Cardiac muscle cell (in vitro differentiated cells and primary cell): ENCODE measurements around the gene CCDC107. TPM values are rescaled to one million over a fixed set of nuclear protein-coding genes. Genes with fewer than 3 reads are reported as not detected.

ENCODE experiments used
- DNase-seq, 2 donors: peaks; one replicate each; pipeline versions ENCODE4 v3.0.0 to v3.0.0-alpha.2; 2010 to 2017; ENCODE audit warnings: low read depth in 1 of 2, low spot score in 1 of 2
- H3K27ac ChIP-seq: fragments of 200-600 bp; sonication (generic); 2 replicates; pipeline ENCODE4 v1.5.1; 2016
- H3K27me3 ChIP-seq: fragments of 200-600 bp; sonication (generic); 2 replicates; pipeline ENCODE4 v1.6.0; 2016; ENCODE audit warnings: control low read depth
- H3K36me3 ChIP-seq: fragments of 200-600 bp; sonication (generic); 2 replicates; pipeline ENCODE4 v1.5.1; 2016; ENCODE audit warnings: control low read depth
- H3K4me1 ChIP-seq: fragments of 200-600 bp; sonication (generic); 2 replicates; pipeline ENCODE4 v1.8.1; 2017; ENCODE audit warnings: low read depth, mild to moderate bottlenecking, mixed run types
- H3K4me3 ChIP-seq: fragments of 200-600 bp; sonication (generic); 2 replicates; pipeline ENCODE4 v1.5.1; 2016; ENCODE audit warnings: mild to moderate bottlenecking
- H3K9me3 ChIP-seq: fragments of 200-600 bp; sonication (generic); 2 replicates; pipeline ENCODE4 v1.5.1; 2017; ENCODE audit warnings: low read depth, mild to moderate bottlenecking, control low read depth
- CTCF ChIP-seq: IDR thresholded peaks from 2 replicates; pipeline ENCODE4 v1.5.1; 2012; ENCODE audit warnings: low read depth, mild to moderate bottlenecking, low read length
- polyA plus RNA-seq: library from polyadenylated mRNA; unstranded; fragments of >200 nt; fragmentation: Nextera tagmentation; extraction: Ambion mirVana; gene quantifications from 2 replicates; pipeline ENCODE4 v1.2.1, GENCODE V29; 2016
- total RNA-seq: library from RNA; depleted of rRNA; stranded (reverse); fragments of >200 nt; gene quantifications from 2 replicates; pipeline ENCODE4 v1.2.3, GENCODE V29; 2016

Gene CCDC107
- total and polyA plus RNA-seq, 2 experiments from 2014 or later, result 26.5 to 75.1 TPM

GRCh38 chr9:35667939-35668338 is 9.8 kb downstream of the CCDC107 start:
- DNase-seq, result no peak
- TF ChIP-seq CTCF, result no peak
- no peaks in the 10 kb centered on the region for H3K4me1 ChIP-seq

GRCh38 chr9:35669331-35670145 is 11.4 kb downstream of the CCDC107 start:
- no peaks in the 10 kb centered on the region for H3K4me1 ChIP-seq
- H3K4me3 ChIP-seq, result no peak overlapping the region
- no peak overlapping the region for H3K27ac ChIP-seq
- H3K36me3 ChIP-seq, result no peaks in the 10 kb centered on the region
- TF ChIP-seq CTCF, result no peak
- no peaks in the 10 kb centered on the region for H3K9me3 ChIP-seq
- no peaks in the 10 kb centered on the region for H3K27me3 ChIP-seq
- no peak for DNase-seq

More at GRCh38 chr9:35667939-35668338, 9.8 kb downstream of the CCDC107 start:
- Histone ChIP-seq H3K36me3 (no peaks in the 10 kb centered on the region), H3K27me3 (no peaks in the 10 kb centered on the region), H3K9me3 (no peaks in the 10 kb centered on the region), H3K4me3 (no peak overlapping the region), H3K27ac (no peak overlapping the region)

DNA sequence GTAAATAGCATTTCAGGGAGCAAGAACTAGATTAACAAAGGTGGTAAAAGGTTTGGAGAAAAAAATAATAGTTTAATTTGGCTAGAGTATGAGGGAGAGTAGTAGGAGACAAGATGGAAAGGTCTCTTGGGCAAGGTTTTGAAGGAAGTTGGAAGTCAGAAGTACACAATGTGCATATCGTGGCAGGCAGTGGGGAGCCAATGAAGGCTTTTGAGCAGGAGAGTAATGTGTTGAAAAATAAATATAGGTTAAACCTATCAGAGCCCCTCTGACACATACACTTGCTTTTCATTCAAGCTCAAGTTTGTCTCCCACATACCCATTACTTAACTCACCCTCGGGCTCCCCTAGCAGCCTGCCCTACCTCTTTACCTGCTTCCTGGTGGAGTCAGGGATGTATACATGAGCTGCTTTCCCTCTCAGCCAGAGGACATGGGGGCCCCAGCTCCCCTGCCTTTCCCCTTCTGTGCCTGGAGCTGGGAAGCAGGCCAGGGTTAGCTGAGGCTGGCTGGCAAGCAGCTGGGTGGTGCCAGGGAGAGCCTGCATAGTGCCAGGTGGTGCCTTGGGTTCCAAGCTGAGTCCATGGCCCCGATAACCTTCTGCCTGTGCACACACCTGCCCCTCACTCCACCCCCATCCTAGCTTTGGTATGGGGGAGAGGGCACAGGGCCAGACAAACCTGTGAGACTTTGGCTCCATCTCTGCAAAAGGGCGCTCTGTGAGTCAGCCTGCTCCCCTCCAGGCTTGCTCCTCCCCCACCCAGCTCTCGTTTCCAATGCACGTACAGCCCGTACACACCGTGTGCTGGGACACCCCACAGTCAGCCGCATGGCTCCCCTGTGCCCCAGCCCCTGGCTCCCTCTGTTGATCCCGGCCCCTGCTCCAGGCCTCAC is 15.3 kb downstream of the CCDC107 start, which contains the start of gene CA9:
Gene CA9 (plus strand): TSS at position 797 of the 893 bp plus-strand sequence. CDS start 32 bp downstream, at position 829.
- no peaks in the 10 kb centered on the region for H3K36me3 ChIP-seq
- DNase-seq, result no peak
- TF ChIP-seq CTCF, result no peak
- H3K27me3 ChIP-seq, result no peaks in the 10 kb centered on the region
- H3K4me3 ChIP-seq, result no peak within 1 kb of the TSS
- H3K4me1 ChIP-seq, result no peaks in the 10 kb centered on the region
- no peaks in the 10 kb centered on the region for H3K9me3 ChIP-seq
- no peak within 1 kb of the TSS for H3K27ac ChIP-seq

GRCh38 chr9:35674025-35674361 is 15.9 kb downstream of the CCDC107 start:
- TF ChIP-seq CTCF, result no peak
- no peaks in the 10 kb centered on the region for H3K27me3 ChIP-seq
- no peaks in the 10 kb centered on the region for H3K36me3 ChIP-seq
- H3K9me3 ChIP-seq, result no peaks in the 10 kb centered on the region
- DNase-seq, result no peak
- no peak overlapping the region for H3K4me3 ChIP-seq
- no peaks in the 10 kb centered on the region for H3K4me1 ChIP-seq
- H3K27ac ChIP-seq, result no peak overlapping the region

- Histone ChIP-seq H3K27me3 (no peaks in the 10 kb centered on the region), H3K4me1 (no peaks in the 10 kb centered on the region), H3K4me3 (peak overlapping the region; percentile 23), H3K36me3 (no peaks in the 10 kb centered on the region), H3K9me3 (no peaks in the 10 kb centered on the region), H3K27ac (no peak overlapping the region)
- DNase-seq, result no peak
- TF ChIP-seq CTCF, result no peak
These were observed 17.1 kb downstream of the CCDC107 start for GRCh38 chr9:35675204-35675603.
